Measurements from ENCODE around the gene ARHGEF3.

GRCh38 chr3:56845505-56845904, 43.8 kb upstream of the ARHGEF3 start:
- TF ChIP-seq POLR2A (IDR thresholded peaks at IDR 0.05; ENCODE audit: low read depth, low read length), result no peak
- no peak for TF ChIP-seq TAF1 (IDR thresholded peaks at IDR 0.05; ENCODE audit: low read depth, low read length)
- TF ChIP-seq SPI1 (IDR thresholded peaks at IDR 0.05; ENCODE audit: low read depth, low read length), result no peak
- TF ChIP-seq POU2F2 (IDR thresholded peaks at IDR 0.05; ENCODE audit: low read depth, low read length), result no peak
- TF ChIP-seq PAX5 (IDR thresholded peaks at IDR 0.05; ENCODE audit: insufficient read depth, low read length, severe bottlenecking), result no peak
- TF ChIP-seq POLR2AphosphoS5 (IDR thresholded peaks at IDR 0.05; ENCODE audit: low read depth, low read length), result no peak
